GM12875 (cell line): ENCODE data around the gene CCDC154.
"Not testable (repeated sequence)": the region's sequence is repeated elsewhere in the genome, so short reads cannot be mapped to it uniquely, and the experiment has no call there.

ENCODE experiments used
- H3K4me3 ChIP-seq: one replicate; pipeline ENCODE4 v1.5.1; 2011; ENCODE audit warnings: low read depth, low read length, control low read depth
- CTCF ChIP-seq: IDR thresholded peaks from 2 replicates; pipeline ENCODE4 v1.5.1; 2011; ENCODE audit warnings: low read depth, mild to moderate bottlenecking, control low read depth, inconsistent platforms, low read length, moderate library complexity, borderline replicate concordance; ENCODE audit not compliant: insufficient read depth

CCDC154 gene

GRCh38 chr16:1470481-1471251, 26.3 kb upstream of the CCDC154 start:
- no peak overlapping the region for H3K4me3 ChIP-seq
- no peak for TF ChIP-seq CTCF

- TF ChIP-seq CTCF, result no peak
- H3K4me3 ChIP-seq, result no peak overlapping the region
Measured at GRCh38 chr16:1469693-1470201, 25.4 kb upstream of the CCDC154 start.

- not testable (repeated sequence) for H3K4me3 ChIP-seq
Measured at GRCh38 chr16:1469141-1469540, 24.8 kb upstream of the CCDC154 start.

- H3K4me3 ChIP-seq, result no peak overlapping the region
Measured at GRCh38 chr16:1468426-1468810, 24.1 kb upstream of the CCDC154 start.

GRCh38 chr16:1466968-1467521, 22.7 kb upstream of the CCDC154 start:
- TF ChIP-seq CTCF, result no peak
- H3K4me3 ChIP-seq, result no peak overlapping the region

More at GRCh38 chr16:1468426-1468810, 24.1 kb upstream of the CCDC154 start:
- TF ChIP-seq CTCF, result no peak

GRCh38 chr16:1466054-1466453, 21.7 kb upstream of the CCDC154 start:
- no peak overlapping the region for H3K4me3 ChIP-seq
- TF ChIP-seq CTCF, result no peak

GRCh38 chr16:1465567-1465915, 21.2 kb upstream of the CCDC154 start:
- no peak for TF ChIP-seq CTCF
- no peak overlapping the region for H3K4me3 ChIP-seq
